Esophagus squamous epithelium (tissue), 5 donors: Measurements from ENCODE around the gene DNER. TPM values are rescaled to one million over a fixed set of nuclear protein-coding genes. Genes with fewer than 3 reads are reported as not detected.
"Not testable (repeated sequence)": the region's sequence is repeated elsewhere in the genome, so short reads cannot be mapped to it uniquely, and the experiment has no call there.

Experiments used
- DNase-seq: peaks from one replicate; lab custom pipeline; 2025; lab: John Stamatoyannopoulos, UW
- H3K27ac ChIP-seq, 4 donors: fragments of 200-600 bp; sonication (generic); one replicate each; pipeline ENCODE4 v1.5.1; 2016 to 2019; ENCODE audit warnings: mild to moderate bottlenecking in 1 of 4
- H3K27me3 ChIP-seq, 4 donors: fragments of 200-600 bp; sonication (generic); 1 replicate in 3 of 4; 2 replicates in 1 of 4; pipeline versions ENCODE4 v1.5.1 to v1.6.0; 2017 to 2021; ENCODE audit warnings: antibody characterized with exemption in 1 of 4
- H3K36me3 ChIP-seq, 3 donors: fragments of 200-600 bp; sonication (generic); one replicate each; pipeline ENCODE4 v1.5.1; 2016 to 2019
- H3K4me1 ChIP-seq, 3 donors: fragments of 200-600 bp; sonication (generic); one replicate each; pipeline ENCODE4 v1.5.1; 2017 to 2019
- H3K4me3 ChIP-seq, 4 donors: fragments of 200-600 bp; sonication (generic); 1 replicate in 3 of 4; 2 replicates in 1 of 4; pipeline ENCODE4 v1.5.1; 2016 to 2019; ENCODE audit warnings: mild to moderate bottlenecking in 2 of 4, moderate library complexity in 1 of 4
- H3K9me3 ChIP-seq, 3 donors: fragments of 200-600 bp; sonication (generic); one replicate each; pipeline ENCODE4 v1.5.1; 2016 to 2019
- POLR2A ChIP-seq, 4 donors: fragments of 450-650 bp; IDR thresholded peaks; one replicate each; pipeline ENCODE4 v1.6.1; 2017; ENCODE audit warnings: antibody characterized with exemption in 4 of 4, mild to moderate bottlenecking in 4 of 4, moderate library complexity in 3 of 4
- WGBS, 2 donors: methylation state at CpG; one replicate each; pipeline ENCODE4 v1.1.5; 2018; 5-methylcytosine and 5-hydroxymethylcytosine counted together
- intact Hi-C: fragments of 100-400 bp; cut with DNase I; formaldehyde crosslinking; loops from one replicate; pipeline ENCODE4 v1.15.0; 2022
- total RNA-seq, 4 donors: library from RNA; depleted of rRNA; stranded (reverse); fragments of >200 nt; gene quantifications; one replicate each; pipeline ENCODE4 v1.1.0, GENCODE V29; 2016
- TF ChIP-seq, protein P1 (sequence below), 6 experiments: fragments of 450-650 bp in 4 of 6; fragments of 200-600 bp in 2 of 6; sonication (generic) in 2 of 6; IDR thresholded peaks; one replicate each; pipeline ENCODE4 v1.5.1; 2016 to 2019; ENCODE audit warnings: antibody characterized with exemption in 6 of 6, mild to moderate bottlenecking in 4 of 6, moderate library complexity in 4 of 6
- donor health status: DM: yes; HTN: yes; CAD: no.

DNER gene
- total RNA-seq, 4 donors from 2014 or later: 0.27 to 2.5 (median 0.91) TPM

GRCh38 chr2:229342376-229342775 is 372.0 kb downstream of the DNER start:
- no peak overlapping the region for H3K4me3 ChIP-seq
- H3K4me1 ChIP-seq: peaks cover 0 to 24% (median 5%) of the 10 kb centered on the region in 3 donors
- WGBS, 2 donors: 58 to 71% methylated on average over 3 of the region's 4 CpGs
- intact Hi-C loops: no loop called here
- H3K9me3 ChIP-seq: no peaks in the 10 kb centered on the region
- peaks cover 0 to 89% (median 0%) of the 10 kb centered on the region in 4 donors for H3K27me3 ChIP-seq
- DNase-seq: no peak
- TF ChIP-seq POLR2A (IDR thresholded peaks at IDR 0.05): no peak
- TF ChIP-seq, protein P1, sequence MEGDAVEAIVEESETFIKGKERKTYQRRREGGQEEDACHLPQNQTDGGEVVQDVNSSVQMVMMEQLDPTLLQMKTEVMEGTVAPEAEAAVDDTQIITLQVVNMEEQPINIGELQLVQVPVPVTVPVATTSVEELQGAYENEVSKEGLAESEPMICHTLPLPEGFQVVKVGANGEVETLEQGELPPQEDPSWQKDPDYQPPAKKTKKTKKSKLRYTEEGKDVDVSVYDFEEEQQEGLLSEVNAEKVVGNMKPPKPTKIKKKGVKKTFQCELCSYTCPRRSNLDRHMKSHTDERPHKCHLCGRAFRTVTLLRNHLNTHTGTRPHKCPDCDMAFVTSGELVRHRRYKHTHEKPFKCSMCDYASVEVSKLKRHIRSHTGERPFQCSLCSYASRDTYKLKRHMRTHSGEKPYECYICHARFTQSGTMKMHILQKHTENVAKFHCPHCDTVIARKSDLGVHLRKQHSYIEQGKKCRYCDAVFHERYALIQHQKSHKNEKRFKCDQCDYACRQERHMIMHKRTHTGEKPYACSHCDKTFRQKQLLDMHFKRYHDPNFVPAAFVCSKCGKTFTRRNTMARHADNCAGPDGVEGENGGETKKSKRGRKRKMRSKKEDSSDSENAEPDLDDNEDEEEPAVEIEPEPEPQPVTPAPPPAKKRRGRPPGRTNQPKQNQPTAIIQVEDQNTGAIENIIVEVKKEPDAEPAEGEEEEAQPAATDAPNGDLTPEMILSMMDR (IDR thresholded peaks at IDR 0.05): peak in 3 of 6 experiments; percentile 32 to 59 (median 43)
- H3K27ac ChIP-seq: no peak overlapping the region
- H3K36me3 ChIP-seq: no peaks in the 10 kb centered on the region

- H3K27ac ChIP-seq: peak overlapping the region in 1 of 4 donors; percentile 7
Observed at GRCh38 chr2:229340086-229340760, 374.1 kb downstream of the DNER start.

GRCh38 chr2:229339618-229340017 is 374.7 kb downstream of the DNER start:
- H3K4me3 ChIP-seq: no peak overlapping the region
- TF ChIP-seq POLR2A (IDR thresholded peaks at IDR 0.05): no peak
- TF ChIP-seq, protein P1 (IDR thresholded peaks at IDR 0.05): no peak
- peak overlapping the region in 1 of 4 donors; percentile 7 for H3K27ac ChIP-seq
- peaks cover 0 to 81% (median 0%) of the 10 kb centered on the region in 4 donors for H3K27me3 ChIP-seq
- WGBS, 2 donors: 78 to 79% methylated on average over 5 of the region's 5 CpGs
- intact Hi-C loops: no loop called here
- no peak for DNase-seq
- no peaks in the 10 kb centered on the region for H3K9me3 ChIP-seq
- H3K4me1 ChIP-seq: peaks cover 0 to 22% (median 4%) of the 10 kb centered on the region in 3 donors
- no peaks in the 10 kb centered on the region for H3K36me3 ChIP-seq

More at GRCh38 chr2:229340086-229340760, 374.1 kb downstream of the DNER start:
- Histone ChIP-seq H3K4me1 (peaks cover 0 to 24% (median 5%) of the 10 kb centered on the region in 3 donors), H3K9me3 (no peaks in the 10 kb centered on the region), H3K27me3 (peaks cover 0 to 81% (median 0%) of the 10 kb centered on the region in 4 donors), H3K4me3 (no peak overlapping the region), H3K36me3 (no peaks in the 10 kb centered on the region)
- intact Hi-C loops: no loop called here
- TF ChIP-seq, protein P1 (IDR thresholded peaks at IDR 0.05): no peak
- TF ChIP-seq POLR2A (IDR thresholded peaks at IDR 0.05): no peak
- 84 to 90% methylated on average over 5 of the region's 8 CpGs for WGBS, 2 donors
- no peak for DNase-seq

DNA sequence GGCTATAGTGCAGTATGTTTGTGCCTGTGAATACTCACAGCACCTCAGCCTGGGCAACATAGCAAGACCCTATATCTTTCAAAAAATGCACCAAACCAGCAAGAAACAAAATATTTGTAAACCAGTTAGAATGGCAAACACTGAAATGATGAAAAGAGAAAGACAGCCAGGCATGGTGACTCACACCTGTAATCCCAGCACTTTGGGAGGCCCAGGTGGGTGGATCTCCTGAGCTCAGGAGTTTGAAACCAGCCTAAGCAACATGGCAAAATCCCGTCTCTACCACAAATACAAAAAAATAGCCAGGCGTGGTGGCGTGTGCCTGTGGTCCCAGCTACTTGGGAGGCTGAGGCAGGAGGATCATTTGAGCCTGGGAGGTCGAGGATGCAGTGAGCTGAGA is 375.2 kb downstream of the DNER start:
- intact Hi-C loops, H3K4me3 ChIP-seq, H3K9me3 ChIP-seq, DNase-seq, H3K27ac ChIP-seq, H3K36me3 ChIP-seq: not testable (repeated sequence)
- peaks cover 0 to 83% (median 0%) of the 10 kb centered on the region in 4 donors for H3K27me3 ChIP-seq
- H3K4me1 ChIP-seq: peaks cover 0 to 17% (median 0%) of the 10 kb centered on the region in 3 donors
- WGBS, 2 donors: 96% methylated on average over 4 of the region's 4 CpGs; no CpG with 5 or more reads in 1 of the 2 donors

DNA sequence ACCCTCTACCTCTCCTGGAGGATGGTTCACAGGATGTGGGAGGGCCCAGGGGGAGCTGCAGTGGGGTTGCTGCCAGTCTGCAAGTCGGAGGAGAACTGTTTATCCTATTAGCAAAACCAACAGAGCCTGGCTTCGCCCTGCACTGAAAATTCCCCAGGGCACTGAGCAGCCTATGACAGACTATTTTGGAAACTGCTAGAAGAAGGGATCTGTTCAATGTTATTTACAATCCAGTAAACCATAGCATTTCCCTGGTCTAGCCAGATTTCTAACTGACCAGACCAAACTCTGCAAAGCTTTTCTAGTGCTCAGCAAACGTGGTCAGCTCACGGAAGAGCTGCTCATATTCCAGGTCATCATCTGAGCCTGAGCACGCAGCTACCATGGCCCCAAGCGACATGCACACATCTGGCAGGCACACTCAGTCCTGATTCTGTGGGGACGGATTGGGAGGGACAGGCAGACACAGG is 378.4 kb downstream of the DNER start:
- DNase-seq: no peak
- intact Hi-C loops: no loop called here
- 61 to 76% methylated on average over 3 to 5 of the region's 7 CpGs for WGBS, 2 donors
- H3K4me3 ChIP-seq: no peak overlapping the region
- H3K36me3 ChIP-seq: no peaks in the 10 kb centered on the region
- no peak overlapping the region for H3K27ac ChIP-seq
- TF ChIP-seq POLR2A (IDR thresholded peaks at IDR 0.05): no peak
- TF ChIP-seq, protein P1 (IDR thresholded peaks at IDR 0.05): no peak
- H3K9me3 ChIP-seq: no peaks in the 10 kb centered on the region
- H3K4me1 ChIP-seq: no peaks in the 10 kb centered on the region
- peaks cover 0 to 91% (median 0%) of the 10 kb centered on the region in 4 donors for H3K27me3 ChIP-seq
